ENCODE measurements around the gene PYY.
"Not testable (repeated sequence)": the region's sequence is repeated elsewhere in the genome, so short reads cannot be mapped to it uniquely, and the experiment has no call there.

The PYY gene

DNA sequence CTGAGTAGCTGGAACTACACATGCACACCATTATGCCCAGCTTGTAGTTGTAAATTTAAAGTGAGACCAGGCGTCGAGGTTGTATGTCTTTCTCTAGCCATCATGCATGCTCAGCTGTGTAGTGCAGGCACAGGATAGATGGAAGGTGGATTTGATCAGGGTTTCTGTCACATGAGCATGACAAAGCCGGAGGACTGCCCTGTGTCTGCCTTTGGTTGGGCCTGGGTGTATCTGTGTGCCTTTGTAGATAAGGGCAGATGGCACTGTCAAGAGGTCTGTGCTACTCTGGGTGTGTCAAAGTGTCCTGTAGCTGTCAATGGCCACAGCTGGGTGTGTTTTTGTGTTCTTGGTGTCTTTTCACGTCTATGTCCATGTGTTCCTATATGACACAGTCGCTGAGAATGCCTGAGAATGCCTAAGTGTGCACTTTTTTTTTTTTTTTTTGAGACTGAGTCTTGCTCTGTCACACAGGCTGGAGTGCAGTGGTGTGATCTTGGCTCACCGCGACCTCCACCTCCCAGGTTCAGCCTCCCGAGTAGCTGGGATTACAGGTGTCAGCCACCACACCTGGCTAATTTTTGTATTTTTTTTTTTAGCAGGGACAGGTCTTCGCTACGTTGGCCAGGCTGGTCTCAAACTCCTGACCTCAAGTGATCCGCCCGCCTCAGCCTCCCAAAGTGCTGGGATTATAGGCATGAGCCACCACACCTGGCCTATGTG lies 46.6 kb upstream of the PYY start:
- H3K27ac ChIP-seq (ENCODE audit: poor library complexity, severe bottlenecking): no peak overlapping the region
- DNase-seq (ENCODE audit: low spot score) (no peak), ATAC-seq (ENCODE audit: low read depth) (no peak)
- H3K4me1 ChIP-seq (ENCODE audit: insufficient read depth, poor library complexity, severe bottlenecking): peaks cover 15% of the 10 kb centered on the region
- no peaks in the 10 kb centered on the region for H3K36me3 ChIP-seq (ENCODE audit: low read depth)
- H3K4me3 ChIP-seq (ENCODE audit: severe bottlenecking): no peak overlapping the region
- TF ChIP-seq, protein P1, sequence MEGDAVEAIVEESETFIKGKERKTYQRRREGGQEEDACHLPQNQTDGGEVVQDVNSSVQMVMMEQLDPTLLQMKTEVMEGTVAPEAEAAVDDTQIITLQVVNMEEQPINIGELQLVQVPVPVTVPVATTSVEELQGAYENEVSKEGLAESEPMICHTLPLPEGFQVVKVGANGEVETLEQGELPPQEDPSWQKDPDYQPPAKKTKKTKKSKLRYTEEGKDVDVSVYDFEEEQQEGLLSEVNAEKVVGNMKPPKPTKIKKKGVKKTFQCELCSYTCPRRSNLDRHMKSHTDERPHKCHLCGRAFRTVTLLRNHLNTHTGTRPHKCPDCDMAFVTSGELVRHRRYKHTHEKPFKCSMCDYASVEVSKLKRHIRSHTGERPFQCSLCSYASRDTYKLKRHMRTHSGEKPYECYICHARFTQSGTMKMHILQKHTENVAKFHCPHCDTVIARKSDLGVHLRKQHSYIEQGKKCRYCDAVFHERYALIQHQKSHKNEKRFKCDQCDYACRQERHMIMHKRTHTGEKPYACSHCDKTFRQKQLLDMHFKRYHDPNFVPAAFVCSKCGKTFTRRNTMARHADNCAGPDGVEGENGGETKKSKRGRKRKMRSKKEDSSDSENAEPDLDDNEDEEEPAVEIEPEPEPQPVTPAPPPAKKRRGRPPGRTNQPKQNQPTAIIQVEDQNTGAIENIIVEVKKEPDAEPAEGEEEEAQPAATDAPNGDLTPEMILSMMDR (IDR thresholded peaks at IDR 0.05; ENCODE audit: poor library complexity, severe bottlenecking): no peak
- H3K27me3 ChIP-seq (ENCODE audit: insufficient read depth, poor library complexity, severe bottlenecking): peaks cover under 1% of the 10 kb centered on the region
- H3K9me3 ChIP-seq (ENCODE audit: severe bottlenecking): no peaks in the 10 kb centered on the region

DNA sequence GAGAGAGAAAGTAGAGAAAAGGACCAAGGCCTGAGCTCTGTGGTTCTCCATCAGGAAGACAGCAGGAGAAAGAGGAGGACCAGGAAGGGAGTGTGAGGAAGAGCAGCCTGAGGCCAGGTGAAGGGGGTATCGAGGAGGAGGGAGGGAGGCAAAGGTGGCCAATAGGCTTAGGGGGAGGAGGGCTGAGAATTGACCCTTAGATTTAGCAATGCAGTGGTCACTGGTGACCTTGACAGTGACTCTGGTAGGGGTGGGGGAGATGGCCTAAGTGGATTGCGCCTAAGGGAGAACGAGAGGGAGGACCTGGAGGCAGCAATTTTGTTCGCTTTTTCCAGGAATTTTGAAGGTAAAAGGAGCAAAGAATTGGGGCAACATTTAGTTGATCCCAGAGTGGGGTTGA lies 45.3 kb upstream of the PYY start:
- H3K36me3 ChIP-seq (ENCODE audit: low read depth): no peaks in the 10 kb centered on the region
- peaks cover 19% of the 10 kb centered on the region for H3K4me1 ChIP-seq (ENCODE audit: insufficient read depth, poor library complexity, severe bottlenecking)
- peaks cover 4% of the 10 kb centered on the region for H3K27me3 ChIP-seq (ENCODE audit: insufficient read depth, poor library complexity, severe bottlenecking)
- H3K4me3 ChIP-seq (ENCODE audit: severe bottlenecking): no peak overlapping the region
- DNase-seq (ENCODE audit: low spot score) (no peak), ATAC-seq (ENCODE audit: low read depth) (no peak)
- H3K9me3 ChIP-seq (ENCODE audit: severe bottlenecking): no peaks in the 10 kb centered on the region
- TF ChIP-seq, protein P1 (IDR thresholded peaks at IDR 0.05; ENCODE audit: poor library complexity, severe bottlenecking): no peak
- H3K27ac ChIP-seq (ENCODE audit: poor library complexity, severe bottlenecking): no peak overlapping the region

DNA sequence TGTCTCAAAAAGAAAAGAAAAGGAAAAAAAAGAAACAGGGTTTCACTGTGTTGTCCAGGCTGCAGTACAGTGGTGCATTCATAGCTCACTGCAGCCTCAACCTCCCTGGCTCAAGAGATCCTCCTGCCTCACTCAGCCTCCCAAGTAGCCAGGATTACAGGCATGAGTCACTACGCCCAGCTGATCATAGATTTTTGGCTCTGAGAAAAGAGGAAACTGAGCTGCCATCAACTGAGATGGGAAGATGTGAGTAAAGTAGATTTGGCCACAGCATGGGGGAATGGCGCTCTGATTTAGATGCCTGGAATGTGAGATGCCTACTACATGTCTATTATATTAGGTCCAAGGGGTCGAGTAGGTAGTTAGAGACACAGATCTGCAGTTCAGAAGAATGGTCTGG lies 44.8 kb upstream of the PYY start:
- ATAC-seq (ENCODE audit: low read depth) (no peak), DNase-seq (ENCODE audit: low spot score) (no peak)
- Histone ChIP-seq H3K4me1 (ENCODE audit: insufficient read depth, poor library complexity, severe bottlenecking) (peaks cover 19% of the 10 kb centered on the region), H3K9me3 (ENCODE audit: severe bottlenecking) (no peaks in the 10 kb centered on the region), H3K27ac (ENCODE audit: poor library complexity, severe bottlenecking) (no peak overlapping the region), H3K27me3 (ENCODE audit: insufficient read depth, poor library complexity, severe bottlenecking) (peaks cover 4% of the 10 kb centered on the region), H3K4me3 (ENCODE audit: severe bottlenecking) (no peak overlapping the region), H3K36me3 (ENCODE audit: low read depth) (no peaks in the 10 kb centered on the region)
- TF ChIP-seq, protein P1 (IDR thresholded peaks at IDR 0.05; ENCODE audit: poor library complexity, severe bottlenecking): no peak

DNA sequence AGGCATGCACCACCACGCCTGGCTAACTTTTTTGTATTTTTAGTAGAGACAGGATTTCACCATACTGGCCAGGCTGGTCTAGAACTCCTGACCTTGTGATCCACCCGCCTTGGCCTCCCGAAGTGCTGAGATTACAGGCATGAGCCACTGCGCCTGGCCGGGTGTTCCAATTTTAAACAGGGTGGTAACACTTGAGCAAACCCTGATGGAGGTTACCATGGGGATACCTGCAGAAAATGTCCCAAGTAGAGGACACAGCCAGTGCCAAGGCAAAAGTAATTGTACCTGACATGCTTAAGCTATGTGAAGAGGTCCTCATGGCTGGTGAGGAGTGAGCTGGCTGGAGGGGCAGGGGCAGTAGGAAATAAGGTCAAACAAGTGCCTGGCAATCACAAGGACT lies 43.4 kb upstream of the PYY start:
- not testable (repeated sequence) for H3K27ac ChIP-seq (ENCODE audit: poor library complexity, severe bottlenecking); DNase-seq (ENCODE audit: low spot score); H3K4me1 ChIP-seq (ENCODE audit: insufficient read depth, poor library complexity, severe bottlenecking); ATAC-seq (ENCODE audit: low read depth); H3K4me3 ChIP-seq (ENCODE audit: severe bottlenecking); H3K27me3 ChIP-seq (ENCODE audit: insufficient read depth, poor library complexity, severe bottlenecking); H3K9me3 ChIP-seq (ENCODE audit: severe bottlenecking); H3K36me3 ChIP-seq (ENCODE audit: low read depth)

DNA sequence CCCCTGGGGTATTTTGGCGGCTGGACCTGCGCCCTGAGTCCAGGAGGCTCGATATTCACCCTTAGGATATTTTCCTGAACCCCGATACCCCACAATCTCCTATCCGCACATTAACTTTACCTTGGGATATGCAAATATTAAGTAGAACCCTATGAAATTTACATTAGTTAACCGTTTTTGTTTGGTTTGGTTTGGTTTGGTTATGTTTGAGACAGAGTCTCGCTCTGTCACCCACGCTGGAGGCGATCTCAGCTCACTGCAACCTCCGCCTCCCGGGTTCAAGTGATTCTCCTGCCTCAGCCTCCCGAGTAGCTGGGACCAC lies 41.4 kb upstream of the PYY start:
- H3K27me3 ChIP-seq (ENCODE audit: insufficient read depth, poor library complexity, severe bottlenecking): peaks cover 4% of the 10 kb centered on the region
- no peaks in the 10 kb centered on the region for H3K9me3 ChIP-seq (ENCODE audit: severe bottlenecking)
- TF ChIP-seq, protein P1 (IDR thresholded peaks at IDR 0.05; ENCODE audit: poor library complexity, severe bottlenecking): peak; percentile 54
- H3K36me3 ChIP-seq (ENCODE audit: low read depth): no peaks in the 10 kb centered on the region
- no peak for ATAC-seq (ENCODE audit: low read depth)
- H3K4me3 ChIP-seq (ENCODE audit: severe bottlenecking): no peak overlapping the region
- DNase-seq (ENCODE audit: low spot score): no peak
- H3K27ac ChIP-seq (ENCODE audit: poor library complexity, severe bottlenecking): no peak overlapping the region
- peaks cover 5% of the 10 kb centered on the region for H3K4me1 ChIP-seq (ENCODE audit: insufficient read depth, poor library complexity, severe bottlenecking)

Data from RWPE2 (cell line).